GM23338 (cell line): ENCODE measurements around the gene NPEPPS. TPM values are rescaled to one million over a fixed set of nuclear protein-coding genes. Genes with fewer than 3 reads are reported as not detected.

Experiments used
- ATAC-seq: fragments of 200-7000 bp; cut with Tn5 transposase; 3 replicates; pipeline ENCODE4 v1.9.1; 2020
- DNase-seq: peaks from one replicate; pipeline ENCODE4 v3.0.0-alpha.2; 2015; ENCODE audit warnings: low spot score
- H2AFZ ChIP-seq: fragments of 200-600 bp; sonication (generic); 2 replicates; pipeline ENCODE4 v1.8.0; 2016; ENCODE audit warnings: antibody characterized with exemption, mild to moderate bottlenecking, moderate library complexity
- H3F3A ChIP-seq: fragments of 200-600 bp; sonication (generic); replicated peaks from 2 replicates; pipeline ENCODE4 v1.8.0; 2017; ENCODE audit warnings: antibody characterized with exemption, mixed run types, low read depth
- H3K27ac ChIP-seq: fragments of 200-600 bp; sonication (generic); 2 replicates; pipeline ENCODE4 v1.6.1; 2016; ENCODE audit warnings: low read depth
- H3K27me3 ChIP-seq: fragments of 200-600 bp; sonication (generic); 2 replicates; pipeline ENCODE4 v1.8.0; 2016; ENCODE audit warnings: mild to moderate bottlenecking, mixed run types, moderate library complexity; ENCODE audit not compliant: insufficient read depth
- H3K36me3 ChIP-seq: fragments of 200-600 bp; sonication (generic); 2 replicates; pipeline ENCODE4 v1.8.0; 2016; ENCODE audit warnings: mild to moderate bottlenecking; ENCODE audit not compliant: insufficient read depth
- H3K4me1 ChIP-seq: fragments of 200-600 bp; sonication (generic); 2 replicates; pipeline ENCODE4 v1.8.0; 2016; ENCODE audit warnings: mild to moderate bottlenecking, moderate library complexity; ENCODE audit not compliant: insufficient read depth
- H3K4me2 ChIP-seq: fragments of 200-600 bp; sonication (generic); 2 replicates; pipeline ENCODE4 v1.7.1; 2017; ENCODE audit warnings: mixed run types
- H3K4me3 ChIP-seq: fragments of 200-600 bp; sonication (generic); 2 replicates; pipeline ENCODE4 v1.6.1; 2016; ENCODE audit warnings: mixed run types
- H3K79me2 ChIP-seq: fragments of 200-600 bp; sonication (generic); replicated peaks from 2 replicates; pipeline ENCODE4 v1.8.0; 2017; ENCODE audit warnings: mild to moderate bottlenecking; ENCODE audit not compliant: insufficient read depth
- H3K9me2 ChIP-seq: fragments of 200-600 bp; sonication (generic); 2 replicates; pipeline ENCODE4 v1.8.0; 2017; ENCODE audit not compliant: insufficient read depth
- H4K20me1 ChIP-seq: fragments of 200-600 bp; sonication (generic); replicated peaks from 2 replicates; pipeline ENCODE4 v1.8.0; 2017; ENCODE audit warnings: mild to moderate bottlenecking; ENCODE audit not compliant: insufficient read depth
- H3K27ac Mint-ChIP-seq: 2 replicates; pipeline ENCODE4 v1.8.0; 2020; ENCODE audit warnings: inconsistent platforms, mild to moderate bottlenecking, moderate library complexity, mixed read lengths
- H3K27me3 Mint-ChIP-seq: 3 replicates; pipeline ENCODE4 v1.8.0; 2022; ENCODE audit warnings: low read depth, mild to moderate bottlenecking, moderate library complexity, mixed read lengths, inconsistent platforms; ENCODE audit not compliant: insufficient read depth, poor library complexity
- H3K36me3 Mint-ChIP-seq: 3 replicates; pipeline ENCODE4 v1.8.0; 2021; ENCODE audit warnings: low read depth, mild to moderate bottlenecking, inconsistent platforms, moderate library complexity, mixed read lengths
- H3K4me1 Mint-ChIP-seq: 3 replicates; pipeline ENCODE4 v1.8.0; 2020; ENCODE audit warnings: mild to moderate bottlenecking, inconsistent platforms, mixed read lengths
- H3K4me3 Mint-ChIP-seq: 3 replicates; pipeline ENCODE4 v1.8.0; 2021; ENCODE audit warnings: moderate library complexity, mild to moderate bottlenecking, inconsistent platforms, mixed read lengths
- H3K9me3 Mint-ChIP-seq: 3 replicates; pipeline ENCODE4 v1.8.0; 2020; ENCODE audit warnings: moderate library complexity, mild to moderate bottlenecking, inconsistent platforms, mixed read lengths
- CREB1 ChIP-seq: fragments of 250-450 bp; sonication (Bioruptor Pico); IDR thresholded peaks from 2 replicates; pipeline ENCODE4 v1.5.0; 2020; ENCODE audit warnings: low read depth, mild to moderate bottlenecking, moderate library complexity
- CTCF ChIP-seq, 2 experiments: fragments of 200-600 bp in 1 of 2; sonication (generic) in 1 of 2; conservative IDR thresholded peaks; 2 replicates each; pipeline versions ENCODE4 v1.5.1 to v1.6.1; 2016 to 2017; ENCODE audit warnings: antibody characterized with exemption in 2 of 2, low read depth in 2 of 2, mild to moderate bottlenecking in 2 of 2, moderate library complexity in 1 of 2
- ETS1 ChIP-seq: IDR thresholded peaks from 2 replicates; pipeline ENCODE4 v1.6.1; 2016; ENCODE audit warnings: antibody characterized with exemption
- EZH2 ChIP-seq: fragments of 200-600 bp; sonication (generic); IDR thresholded peaks from one replicate; pipeline ENCODE4 v1.8.0; 2017; ENCODE audit warnings: antibody characterized with exemption, mild to moderate bottlenecking, low read depth; ENCODE audit not compliant: unreplicated experiment
- EZH2phosphoT487 ChIP-seq: fragments of 200-600 bp; sonication (generic); IDR thresholded peaks from one replicate; pipeline ENCODE4 v1.8.1; 2018; ENCODE audit warnings: antibody characterized with exemption; ENCODE audit not compliant: unreplicated experiment
- JUNB ChIP-seq: IDR thresholded peaks from one replicate; pipeline ENCODE4 v1.6.1; 2016; ENCODE audit warnings: antibody characterized with exemption; ENCODE audit not compliant: unreplicated experiment
- NANOG ChIP-seq: IDR thresholded peaks from 2 replicates; pipeline ENCODE4 v1.6.1; 2016; ENCODE audit warnings: antibody characterized with exemption, borderline replicate concordance
- POLR2AphosphoS5 ChIP-seq: IDR thresholded peaks from 2 replicates; pipeline ENCODE4 v1.6.1; 2016; ENCODE audit warnings: antibody characterized with exemption, low read depth
- REST ChIP-seq: IDR thresholded peaks from one replicate; pipeline ENCODE4 v1.6.1; 2018; ENCODE audit warnings: antibody characterized with exemption; ENCODE audit not compliant: unreplicated experiment
- STAT1 ChIP-seq: IDR thresholded peaks from one replicate; pipeline ENCODE4 v1.6.1; 2016; ENCODE audit warnings: antibody characterized with exemption; ENCODE audit not compliant: unreplicated experiment
- ZNF114 ChIP-seq: fragments of 250-450 bp; sonication (Bioruptor Pico); IDR thresholded peaks from 2 replicates; pipeline ENCODE4 v1.5.0; 2020; ENCODE audit warnings: mild to moderate bottlenecking, moderate library complexity
- ZNF331 ChIP-seq: fragments of 250-450 bp; sonication (Bioruptor Pico); IDR thresholded peaks from 2 replicates; pipeline ENCODE4 v1.5.0; 2020; ENCODE audit warnings: low read depth, mild to moderate bottlenecking, moderate library complexity
- polyA plus RNA-seq: library from polyadenylated mRNA; unstranded; fragments of >200 nt; fragmentation: Nextera tagmentation; extraction: Ambion mirVana; gene quantifications from 2 replicates; pipeline ENCODE4 v1.2.1, GENCODE V29; 2016
- total RNA-seq: library from RNA; depleted of rRNA; stranded (reverse); fragments of >200 nt; shearing (Covaris generic); gene quantifications from 2 replicates; pipeline ENCODE4 v1.2.3, GENCODE V29; 2014
- TF ChIP-seq, protein P1 (sequence below): fragments of 250-450 bp; sonication (Bioruptor Pico); IDR thresholded peaks from 2 replicates; pipeline ENCODE4 v1.5.0; 2020; ENCODE audit warnings: mild to moderate bottlenecking, moderate library complexity

The NPEPPS gene
- total and polyA plus RNA-seq, 2 experiments from 2014 or later: 91.5 to 113 TPM

DNA sequence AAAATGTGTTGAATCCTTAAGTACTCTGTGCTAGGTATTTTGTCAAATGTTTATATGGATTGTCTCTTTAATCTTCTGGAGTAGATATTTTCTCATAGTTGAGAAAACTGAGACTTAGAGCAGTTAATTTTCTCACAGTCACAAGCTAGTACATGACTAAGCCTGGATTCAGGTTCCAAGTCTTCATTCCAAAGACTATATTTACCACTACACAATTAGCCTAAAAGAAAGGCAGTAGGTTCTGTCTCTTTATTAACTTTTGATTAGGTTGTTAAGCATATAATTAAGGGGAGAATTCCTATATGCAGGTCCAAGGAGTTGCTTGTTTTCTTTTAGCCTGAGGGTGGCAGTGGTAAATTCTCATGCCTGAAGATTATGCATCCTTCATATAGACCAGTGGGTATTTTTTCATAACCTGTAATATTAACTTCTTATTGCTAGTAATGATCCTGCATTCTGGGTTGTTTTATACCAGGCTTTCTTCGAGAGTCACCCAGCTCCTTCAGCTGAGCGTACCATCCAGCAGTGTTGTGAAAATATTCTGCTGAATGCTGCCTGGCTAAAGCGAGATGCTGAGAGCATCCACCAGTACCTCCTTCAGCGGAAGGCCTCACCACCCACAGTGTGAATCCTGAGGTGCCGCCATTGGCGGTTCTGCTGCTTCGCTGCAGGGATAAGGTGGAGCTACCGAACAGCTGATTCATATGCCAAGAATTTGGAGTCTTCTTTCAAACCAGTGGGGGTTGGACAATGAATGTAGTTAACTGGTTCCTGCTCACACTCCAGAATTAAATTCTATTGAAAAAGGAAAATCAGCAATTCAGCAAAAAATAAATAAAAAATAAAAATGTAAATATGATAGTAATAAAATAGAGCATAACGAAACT, 90.6 kb downstream of the NPEPPS start:
- DNase-seq: peak; percentile 60
- TF ChIP-seq CREB1 (CRISPR knock-in tag) (no peak), POLR2AphosphoS5 (no peak), JUNB (no peak), ETS1 (no peak), ZNF331 (CRISPR knock-in tag) (no peak), EZH2phosphoT487 (no peak), CTCF (conservative IDR thresholded peaks at IDR 0.05; ENCODE audit: low read depth in 2 of 2) (no peak), REST (no peak), ZNF114 (no peak), EZH2 (no peak), NANOG (no peak), STAT1 (no peak)
- TF ChIP-seq, protein P1, sequence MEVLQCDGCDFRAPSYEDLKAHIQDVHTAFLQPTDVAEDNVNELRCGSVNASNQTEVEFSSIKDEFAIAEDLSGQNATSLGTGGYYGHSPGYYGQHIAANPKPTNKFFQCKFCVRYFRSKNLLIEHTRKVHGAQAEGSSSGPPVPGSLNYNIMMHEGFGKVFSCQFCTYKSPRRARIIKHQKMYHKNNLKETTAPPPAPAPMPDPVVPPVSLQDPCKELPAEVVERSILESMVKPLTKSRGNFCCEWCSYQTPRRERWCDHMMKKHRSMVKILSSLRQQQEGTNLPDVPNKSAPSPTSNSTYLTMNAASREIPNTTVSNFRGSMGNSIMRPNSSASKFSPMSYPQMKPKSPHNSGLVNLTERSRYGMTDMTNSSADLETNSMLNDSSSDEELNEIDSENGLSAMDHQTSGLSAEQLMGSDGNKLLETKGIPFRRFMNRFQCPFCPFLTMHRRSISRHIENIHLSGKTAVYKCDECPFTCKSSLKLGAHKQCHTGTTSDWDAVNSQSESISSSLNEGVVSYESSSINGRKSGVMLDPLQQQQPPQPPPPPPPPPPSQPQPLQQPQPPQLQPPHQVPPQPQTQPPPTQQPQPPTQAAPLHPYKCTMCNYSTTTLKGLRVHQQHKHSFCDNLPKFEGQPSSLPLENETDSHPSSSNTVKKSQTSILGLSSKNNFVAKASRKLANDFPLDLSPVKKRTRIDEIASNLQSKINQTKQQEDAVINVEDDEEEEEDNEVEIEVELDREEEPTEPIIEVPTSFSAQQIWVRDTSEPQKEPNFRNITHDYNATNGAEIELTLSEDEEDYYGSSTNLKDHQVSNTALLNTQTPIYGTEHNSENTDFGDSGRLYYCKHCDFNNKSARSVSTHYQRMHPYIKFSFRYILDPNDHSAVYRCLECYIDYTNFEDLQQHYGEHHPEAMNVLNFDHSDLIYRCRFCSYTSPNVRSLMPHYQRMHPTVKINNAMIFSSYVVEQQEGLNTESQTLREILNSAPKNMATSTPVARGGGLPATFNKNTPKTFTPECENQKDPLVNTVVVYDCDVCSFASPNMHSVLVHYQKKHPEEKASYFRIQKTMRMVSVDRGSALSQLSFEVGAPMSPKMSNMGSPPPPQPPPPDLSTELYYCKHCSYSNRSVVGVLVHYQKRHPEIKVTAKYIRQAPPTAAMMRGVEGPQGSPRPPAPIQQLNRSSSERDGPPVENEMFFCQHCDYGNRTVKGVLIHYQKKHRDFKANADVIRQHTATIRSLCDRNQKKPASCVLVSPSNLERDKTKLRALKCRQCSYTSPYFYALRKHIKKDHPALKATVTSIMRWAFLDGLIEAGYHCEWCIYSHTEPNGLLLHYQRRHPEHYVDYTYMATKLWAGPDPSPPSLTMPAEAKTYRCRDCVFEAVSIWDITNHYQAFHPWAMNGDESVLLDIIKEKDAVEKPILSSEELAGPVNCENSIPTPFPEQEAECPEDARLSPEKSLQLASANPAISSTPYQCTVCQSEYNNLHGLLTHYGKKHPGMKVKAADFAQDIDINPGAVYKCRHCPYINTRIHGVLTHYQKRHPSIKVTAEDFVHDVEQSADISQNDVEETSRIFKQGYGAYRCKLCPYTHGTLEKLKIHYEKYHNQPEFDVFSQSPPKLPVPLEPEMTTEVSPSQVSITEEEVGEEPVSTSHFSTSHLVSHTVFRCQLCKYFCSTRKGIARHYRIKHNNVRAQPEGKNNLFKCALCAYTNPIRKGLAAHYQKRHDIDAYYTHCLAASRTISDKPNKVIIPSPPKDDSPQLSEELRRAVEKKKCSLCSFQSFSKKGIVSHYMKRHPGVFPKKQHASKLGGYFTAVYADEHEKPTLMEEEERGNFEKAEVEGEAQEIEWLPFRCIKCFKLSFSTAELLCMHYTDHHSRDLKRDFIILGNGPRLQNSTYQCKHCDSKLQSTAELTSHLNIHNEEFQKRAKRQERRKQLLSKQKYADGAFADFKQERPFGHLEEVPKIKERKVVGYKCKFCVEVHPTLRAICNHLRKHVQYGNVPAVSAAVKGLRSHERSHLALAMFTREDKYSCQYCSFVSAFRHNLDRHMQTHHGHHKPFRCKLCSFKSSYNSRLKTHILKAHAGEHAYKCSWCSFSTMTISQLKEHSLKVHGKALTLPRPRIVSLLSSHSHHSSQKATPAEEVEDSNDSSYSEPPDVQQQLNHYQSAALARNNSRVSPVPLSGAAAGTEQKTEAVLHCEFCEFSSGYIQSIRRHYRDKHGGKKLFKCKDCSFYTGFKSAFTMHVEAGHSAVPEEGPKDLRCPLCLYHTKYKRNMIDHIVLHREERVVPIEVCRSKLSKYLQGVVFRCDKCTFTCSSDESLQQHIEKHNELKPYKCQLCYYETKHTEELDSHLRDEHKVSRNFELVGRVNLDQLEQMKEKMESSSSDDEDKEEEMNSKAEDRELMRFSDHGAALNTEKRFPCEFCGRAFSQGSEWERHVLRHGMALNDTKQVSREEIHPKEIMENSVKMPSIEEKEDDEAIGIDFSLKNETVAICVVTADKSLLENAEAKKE (CRISPR knock-in tag): no peak
- Histone ChIP-seq H4K20me1 (no peaks in the 10 kb centered on the region; the same call in 1 of the 2 replicates), H3K79me2 (no peaks in the 10 kb centered on the region), H2AFZ (no peak overlapping the region), H3K4me1 (0 out of 2 replicates have a peak, but pooled peaks cover 5% of the 10 kb centered on the region), H3K9me2 (no peaks in the 10 kb centered on the region), H3K4me3 (no peak overlapping the region), H3K27me3 (no peaks in the 10 kb centered on the region), H3K4me2 (no peak overlapping the region), H3K27ac (peak overlapping the region; percentile 50; the same call in 1 of the 2 replicates), H3K36me3 (peaks cover 31% of the 10 kb centered on the region), H3F3A (0 out of 2 replicates have a peak, but pooled peaks cover 4% of the 10 kb centered on the region)
- H3K27ac Mint-ChIP-seq: 0 out of 2 replicates have a peak overlapping the region, but pooled peaks have one; percentile 40
- H3K4me1 Mint-ChIP-seq: peaks cover 15% of the 10 kb centered on the region; the same call in 2 of the 3 replicates
- H3K36me3 Mint-ChIP-seq: peaks cover 51% of the 10 kb centered on the region
- H3K4me3 Mint-ChIP-seq: no peak overlapping the region; the same call in 2 of the 3 replicates
- H3K27me3 Mint-ChIP-seq: no peaks in the 10 kb centered on the region
- no peaks in the 10 kb centered on the region for H3K9me3 Mint-ChIP-seq
- ATAC-seq: peak; percentile 89
